GM21786 (cell line): ENCODE data around the gene TMEM236.

ENCODE experiments used
- ATAC-seq: cut with Tn5 transposase; IDR thresholded peaks from one replicate; pipeline ENCODE4 v1.9.1; 2021; ENCODE audit not compliant: unreplicated experiment

Gene TMEM236

DNA sequence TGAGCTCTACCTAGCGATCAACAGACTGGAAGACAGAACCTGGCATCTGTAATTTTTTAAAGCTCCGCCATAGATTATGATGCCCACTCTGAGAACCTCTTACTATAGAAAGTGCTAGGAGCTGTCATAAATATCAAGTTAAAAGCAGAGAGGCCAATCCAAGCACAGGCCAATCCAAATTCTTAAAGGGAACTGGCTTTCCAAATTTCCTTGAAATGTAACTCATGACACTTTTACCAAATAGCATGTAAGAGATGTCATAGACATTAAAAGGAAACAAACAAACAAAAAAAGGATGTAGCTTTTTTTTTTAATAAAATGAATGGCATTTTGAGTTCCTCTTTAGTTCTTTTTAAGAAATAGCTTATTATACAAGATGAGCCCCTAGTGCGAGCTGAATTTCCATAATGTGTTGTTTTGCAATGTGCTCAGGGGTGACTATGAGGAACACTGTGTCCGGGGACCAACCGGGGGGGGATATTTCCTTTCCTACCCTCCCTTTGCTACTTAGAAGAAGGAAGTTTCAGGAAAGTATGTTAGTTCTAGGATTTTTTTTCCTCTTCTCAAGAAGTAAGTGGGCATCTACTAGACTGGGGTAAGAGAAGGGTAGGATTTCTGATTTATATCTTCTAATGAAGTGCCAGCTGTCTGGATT, 33.4 kb downstream of the TMEM236 start:
- no peak for ATAC-seq

DNA sequence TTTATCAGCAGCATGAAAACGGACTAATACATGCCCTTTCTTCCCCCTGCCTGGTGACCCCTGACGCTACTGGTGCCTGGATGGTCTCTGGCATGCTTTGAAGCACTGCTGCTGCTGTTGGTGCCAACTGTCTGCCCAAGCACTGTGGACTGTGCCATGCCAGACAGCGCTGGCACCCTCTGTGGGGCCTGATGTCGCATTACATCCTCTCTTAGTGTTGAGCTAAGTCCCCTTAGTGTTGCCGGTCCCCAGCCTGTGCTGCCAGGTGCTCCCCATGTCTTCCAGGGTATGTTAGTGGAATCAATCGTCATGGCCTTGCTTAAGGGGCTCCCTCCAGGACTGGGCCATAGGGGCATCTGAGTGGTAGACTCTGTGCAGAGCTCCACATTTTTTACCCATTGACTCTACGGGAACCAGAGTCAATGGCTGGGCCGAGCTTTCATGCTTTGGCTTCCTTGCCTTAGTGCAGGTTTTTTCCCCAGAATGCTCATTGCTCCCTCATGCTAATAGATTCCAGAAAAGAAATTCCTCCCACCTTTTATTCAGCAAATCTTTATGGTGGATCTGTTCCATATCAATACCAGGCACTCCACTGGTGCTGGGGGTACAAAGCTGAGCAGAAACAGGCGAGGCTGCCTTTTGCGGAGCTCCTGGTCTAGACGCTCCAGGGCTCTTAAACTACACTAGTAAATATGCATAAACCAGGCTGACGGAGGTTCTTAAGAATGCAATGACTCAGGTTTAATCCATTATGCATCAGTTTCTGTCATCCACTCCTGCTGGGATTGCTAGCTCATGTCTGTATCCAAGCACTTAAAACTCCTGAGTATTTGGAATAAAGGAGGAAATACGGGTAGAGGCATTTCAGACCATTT, 35.3 kb downstream of the TMEM236 start:
- no peak for ATAC-seq

DNA sequence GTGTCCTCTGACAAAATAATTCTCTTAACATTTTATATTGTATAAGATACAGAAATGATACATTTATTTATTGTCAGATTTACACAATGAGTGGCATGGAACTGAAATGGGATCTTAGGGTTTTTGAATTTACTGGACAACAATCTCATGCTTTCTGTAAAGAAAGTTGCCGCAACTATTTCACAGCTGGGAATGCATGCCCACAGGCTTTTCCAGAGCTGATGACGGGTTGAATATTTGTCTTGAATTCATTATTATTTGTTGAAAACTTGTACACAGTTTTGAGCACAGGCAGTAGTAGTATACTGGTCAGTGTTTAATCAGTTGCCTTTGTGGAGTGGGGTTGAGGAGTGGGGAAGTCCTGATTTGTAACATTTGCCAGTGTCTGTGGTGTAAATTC, 36.6 kb downstream of the TMEM236 start:
- ATAC-seq: no peak

DNA sequence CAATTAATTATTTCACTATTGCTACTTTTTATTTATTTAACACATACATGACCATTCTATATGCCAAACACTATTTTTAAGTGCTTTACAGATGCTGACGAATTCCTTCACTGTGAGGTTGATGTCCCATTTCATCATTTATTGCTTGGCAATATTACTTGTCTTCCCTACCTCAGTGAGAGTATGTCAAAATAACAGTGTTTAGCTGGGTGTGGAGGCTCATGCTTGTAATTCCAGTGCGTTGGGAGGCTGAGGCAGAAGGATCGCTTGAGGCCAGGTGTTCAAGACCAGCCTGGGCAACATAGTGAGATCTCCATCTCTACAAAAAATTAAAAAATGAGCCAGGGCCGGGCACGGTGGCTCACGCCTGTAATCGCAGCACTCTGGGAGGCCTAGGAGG, 37.4 kb downstream of the TMEM236 start:
- no peak for ATAC-seq

DNA sequence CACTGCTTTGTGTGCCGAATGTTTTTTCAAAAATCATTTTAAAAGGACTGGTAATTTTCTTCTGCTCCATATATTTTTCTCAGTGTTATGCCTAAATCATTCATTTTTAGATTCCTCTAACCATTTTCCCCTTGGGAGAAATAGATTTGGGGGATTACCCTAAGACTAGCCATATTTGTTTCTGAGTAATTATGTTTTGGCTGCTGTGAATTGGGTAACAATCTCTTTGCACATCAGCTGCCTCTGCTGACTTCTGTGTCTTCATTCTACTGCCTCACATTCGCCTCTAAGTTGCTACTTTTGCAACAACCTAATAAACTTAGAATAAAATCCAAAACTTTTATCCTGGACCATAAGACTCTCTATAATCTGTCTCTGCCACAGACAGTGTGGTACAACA, 38.6 kb downstream of the TMEM236 start:
- ATAC-seq: no peak

DNA sequence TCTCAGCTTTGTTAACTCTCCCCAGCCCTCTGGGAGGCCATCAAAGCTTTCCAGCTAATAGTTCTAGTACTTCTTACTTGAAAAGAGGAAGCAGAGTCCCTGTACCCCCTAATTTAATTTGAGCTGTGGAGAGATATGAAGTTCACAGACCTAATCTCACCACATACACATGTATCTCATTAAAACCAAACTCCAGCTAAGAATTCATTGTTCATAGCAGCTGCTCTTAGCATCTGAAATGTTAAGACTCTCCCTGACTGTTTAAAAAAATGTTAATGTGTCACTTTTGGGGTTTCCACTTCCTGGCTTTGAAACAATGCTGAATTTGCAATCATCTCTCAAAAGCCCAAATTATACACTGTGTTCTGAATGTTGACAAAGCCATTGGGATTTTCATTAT, 41.0 kb downstream of the TMEM236 start:
- no peak for ATAC-seq

DNA sequence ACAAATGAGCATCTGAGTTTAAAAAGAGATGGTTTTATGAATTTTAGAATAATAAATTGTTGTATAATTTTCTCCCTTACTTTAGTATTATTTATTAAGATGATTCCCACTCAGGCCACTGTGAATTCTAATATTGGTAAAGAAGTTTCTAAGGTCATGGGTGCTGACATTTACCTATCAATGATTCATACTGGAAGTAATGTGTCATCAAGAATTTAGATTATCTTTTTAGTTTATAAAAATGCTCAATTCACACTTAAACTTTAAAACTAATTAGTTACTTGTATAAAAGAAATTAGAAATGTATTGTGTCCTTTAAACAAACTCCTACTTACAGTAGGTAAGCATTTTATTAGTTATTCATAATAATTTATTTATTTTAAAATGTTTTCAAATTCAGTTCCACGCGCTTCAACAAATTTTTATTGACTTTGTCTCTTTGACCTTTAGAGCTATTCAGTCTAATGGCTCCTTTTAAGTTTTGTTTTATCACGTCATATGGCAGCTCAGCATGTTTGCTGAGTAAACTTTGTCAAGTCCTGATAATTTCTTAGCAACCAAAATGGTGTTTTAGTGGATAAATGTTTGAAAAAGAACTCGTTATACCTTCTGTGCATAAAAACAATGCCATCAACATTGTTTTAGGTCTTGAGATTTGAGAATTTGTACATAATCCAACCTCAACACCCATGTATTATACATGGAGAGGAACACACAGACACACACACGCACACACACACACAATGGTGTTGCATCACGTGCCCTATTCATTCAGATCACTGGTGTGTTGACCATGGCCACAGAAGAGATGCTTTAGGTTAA, 42.0 kb downstream of the TMEM236 start:
- ATAC-seq: no peak

DNA sequence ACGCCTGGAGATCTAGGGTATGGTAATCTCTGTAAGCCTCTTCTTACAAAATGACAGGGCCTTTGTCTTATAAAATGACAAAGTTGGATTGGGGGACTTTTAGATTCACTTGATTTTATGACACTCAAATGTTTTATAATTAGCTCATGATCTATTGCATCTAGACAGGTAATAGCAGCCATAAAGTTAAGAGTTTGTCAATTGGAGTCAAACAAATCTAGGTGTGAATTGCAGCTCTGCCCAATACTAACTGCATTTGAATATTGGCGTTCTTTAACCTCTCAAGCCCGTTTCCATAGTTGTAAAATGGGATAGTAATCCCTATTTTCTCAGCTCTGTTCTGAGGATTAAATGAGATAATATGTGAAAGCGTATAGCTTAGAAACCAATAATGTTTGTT, 43.1 kb downstream of the TMEM236 start:
- ATAC-seq: no peak

DNA sequence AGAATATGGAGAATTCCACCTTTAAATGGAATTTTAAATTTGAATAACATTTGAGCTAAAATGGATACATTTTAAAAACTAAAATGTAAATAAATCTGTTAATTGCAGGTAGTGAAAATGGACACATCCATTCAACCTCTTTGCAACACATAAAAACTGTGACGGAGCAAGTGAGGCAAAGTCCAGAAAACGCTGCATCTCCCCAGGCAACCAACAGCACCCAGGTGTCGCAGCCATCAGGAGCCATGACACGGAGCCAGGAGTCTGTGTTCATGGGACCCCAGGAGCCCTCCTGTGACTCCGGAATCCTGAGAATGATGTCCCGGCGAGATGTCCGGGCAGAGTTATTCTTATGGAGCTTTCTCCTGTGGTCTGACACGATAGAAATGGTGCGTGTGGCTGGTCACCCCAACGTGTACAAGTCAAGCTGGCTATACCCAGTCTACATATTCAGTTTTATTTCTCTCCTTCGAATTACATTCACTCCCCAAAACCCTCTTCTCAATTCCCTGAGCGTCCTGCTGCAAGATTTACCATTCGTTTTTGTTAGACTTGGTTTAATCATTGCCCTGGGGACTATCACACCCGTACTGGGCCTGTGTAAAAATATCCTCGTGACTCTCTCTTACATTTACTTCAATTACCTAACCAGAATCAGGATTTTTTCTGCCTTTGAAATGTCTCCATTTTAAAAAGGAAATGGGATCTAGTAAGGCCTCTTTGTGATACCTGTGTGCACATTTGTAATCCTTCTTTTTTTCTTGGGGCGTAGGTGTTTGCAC, 44.0 kb downstream of the TMEM236 start:
- ATAC-seq: no peak

DNA sequence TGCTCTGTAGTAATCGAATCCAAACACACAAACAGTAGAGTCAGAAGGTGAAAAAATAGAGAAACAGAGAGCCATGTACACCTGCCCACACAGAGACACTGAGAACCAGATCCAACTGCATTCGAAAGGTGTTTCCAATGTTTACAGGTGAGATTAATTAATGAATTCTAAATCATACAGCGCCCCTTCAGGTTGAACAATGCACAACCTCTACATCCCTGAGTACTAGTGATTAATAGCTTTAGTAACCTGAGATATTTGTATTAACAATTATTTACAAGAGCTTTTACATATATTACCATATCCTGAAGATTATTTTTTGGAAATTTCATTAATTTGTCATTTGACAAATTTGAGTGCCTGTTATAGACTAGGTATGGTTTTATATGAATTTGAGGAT, 49.5 kb downstream of the TMEM236 start:
- no peak for ATAC-seq

DNA sequence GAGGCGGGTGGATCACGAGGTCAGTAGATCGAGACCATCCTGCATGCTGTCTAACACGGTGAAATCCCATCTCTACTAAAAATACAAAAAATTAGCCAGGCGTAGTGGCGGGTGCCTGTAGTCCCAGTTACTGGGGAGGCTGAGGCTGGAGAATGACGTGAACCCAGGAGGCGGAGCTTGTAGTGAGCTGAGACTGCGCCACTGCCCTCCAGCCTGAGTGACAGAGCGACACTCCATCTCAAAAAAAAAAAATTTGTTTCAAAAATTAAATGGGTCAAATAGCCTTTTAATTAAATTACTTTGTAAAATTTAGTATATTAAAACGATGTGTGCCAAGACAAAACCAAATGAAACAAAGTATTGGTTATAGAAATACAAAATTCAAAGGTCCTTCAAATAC, 50.3 kb downstream of the TMEM236 start:
- ATAC-seq: no peak

DNA sequence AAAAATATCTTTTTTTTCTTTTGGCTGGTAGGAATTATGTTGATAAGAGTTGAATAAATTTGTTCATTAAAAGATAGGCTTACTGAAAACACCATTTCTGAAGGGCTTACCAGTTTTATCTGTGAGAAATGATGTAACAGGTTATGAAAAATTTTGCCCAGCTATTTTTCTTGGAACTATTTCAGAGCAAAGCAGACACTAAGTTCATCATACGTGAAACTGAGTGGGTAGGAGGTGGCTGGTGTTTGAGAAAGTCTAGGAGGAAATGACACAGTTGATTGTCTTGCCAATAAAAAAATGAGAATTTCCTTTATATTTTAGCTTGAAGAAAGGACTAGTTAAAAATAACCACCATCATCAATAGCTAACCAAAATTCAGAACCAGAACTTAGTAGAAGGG, 51.0 kb downstream of the TMEM236 start:
- ATAC-seq: no peak

DNA sequence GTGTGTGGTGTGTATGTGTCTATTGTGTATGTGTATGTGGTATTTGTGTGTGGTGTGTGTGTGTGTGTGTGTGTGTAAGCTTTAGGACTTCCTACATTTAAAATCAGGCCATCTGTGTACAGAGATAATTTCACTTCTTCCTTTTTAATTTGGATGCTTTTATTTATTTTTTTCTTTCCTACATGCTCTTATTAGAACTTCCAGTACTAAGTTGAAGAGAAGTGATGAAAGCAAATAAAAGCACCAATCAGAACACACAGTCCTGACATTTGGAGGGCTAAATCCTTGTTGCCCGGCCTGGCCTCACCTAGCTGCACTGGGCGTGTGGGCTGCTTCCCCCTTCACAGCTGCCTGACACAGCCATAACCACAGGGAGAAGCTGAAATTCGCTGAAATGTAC, 53.3 kb downstream of the TMEM236 start:
- ATAC-seq: no peak

DNA sequence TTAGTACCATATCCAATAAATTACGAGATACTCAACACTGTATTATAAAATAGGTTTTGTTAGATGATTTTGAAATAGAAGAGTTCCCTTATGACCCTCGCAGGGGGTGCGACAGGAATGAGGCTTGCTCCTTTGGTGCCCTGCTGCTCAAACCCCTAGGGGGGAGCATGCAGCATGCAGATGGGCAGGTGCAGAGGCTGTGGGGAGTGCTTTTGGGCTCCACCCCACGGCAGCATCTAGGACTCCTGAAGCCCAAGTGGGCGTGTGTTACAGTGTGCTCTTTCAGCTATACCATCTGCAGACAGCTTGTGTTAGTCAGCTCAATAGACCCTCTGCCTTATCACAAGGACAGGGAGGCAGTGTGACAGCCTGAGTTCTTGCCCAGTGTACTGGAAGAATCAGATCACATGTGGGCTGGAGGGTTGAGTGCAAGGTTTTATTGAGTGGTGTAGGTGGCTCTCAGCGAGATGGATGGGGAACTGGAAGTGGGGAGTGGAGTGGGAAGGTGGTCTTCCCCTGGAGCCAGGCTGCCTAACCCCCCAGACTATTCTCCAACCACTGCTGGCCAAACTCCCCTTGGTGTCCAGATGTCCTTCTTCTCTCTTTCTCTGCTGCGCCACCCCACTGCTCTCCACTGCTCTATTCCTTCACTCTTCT, 54.0 kb downstream of the TMEM236 start:
- no peak for ATAC-seq

DNA sequence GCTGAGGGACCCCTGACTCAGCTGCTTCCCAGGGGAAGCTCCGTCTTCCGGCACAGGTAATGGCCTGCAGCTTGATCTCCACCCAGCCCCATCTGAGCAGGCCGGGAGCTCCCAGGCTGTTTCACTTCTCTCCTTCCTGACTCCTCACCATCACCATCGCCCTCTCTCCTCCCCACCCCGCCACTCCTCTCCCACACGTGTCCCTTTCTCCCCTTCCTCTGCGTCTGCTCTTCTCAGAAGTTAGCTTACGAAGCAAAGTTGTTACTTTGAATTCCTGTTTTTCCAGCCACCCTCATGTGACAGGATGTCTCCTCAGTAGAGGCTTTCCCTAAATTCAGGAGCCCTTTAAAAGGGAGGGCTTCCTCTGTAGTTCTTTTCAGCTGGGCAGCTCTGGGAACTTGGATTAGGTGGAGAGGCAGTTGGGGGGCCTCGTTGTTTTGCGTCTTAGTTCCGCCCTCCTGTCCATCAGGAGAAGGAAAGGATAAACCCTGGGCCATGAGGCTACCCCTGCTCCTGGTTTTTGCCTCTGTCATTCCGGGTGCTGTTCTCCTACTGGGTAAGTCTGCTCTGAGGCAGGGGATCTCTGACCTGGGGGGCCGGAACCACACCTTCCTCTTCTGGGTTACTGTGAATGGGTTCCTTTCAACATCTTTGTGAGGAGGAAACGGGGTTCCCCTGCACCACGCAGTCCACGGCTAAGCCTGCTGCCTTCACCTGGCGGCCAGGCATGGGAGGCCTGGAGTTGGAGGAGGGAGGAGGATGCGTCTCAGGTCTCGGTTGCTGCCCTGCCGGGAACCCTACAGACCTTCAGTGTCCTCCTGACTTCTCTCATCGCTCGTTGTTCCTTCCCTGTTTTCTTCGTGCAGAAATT, 57.2 kb downstream of the TMEM236 start, which contains the start of gene MRC1:
TSS of gene MRC1 (plus strand) at position 378 of the 871 bp plus-strand sequence. CDS start at position 496, 118 bp downstream.
- ATAC-seq: no peak

DNA sequence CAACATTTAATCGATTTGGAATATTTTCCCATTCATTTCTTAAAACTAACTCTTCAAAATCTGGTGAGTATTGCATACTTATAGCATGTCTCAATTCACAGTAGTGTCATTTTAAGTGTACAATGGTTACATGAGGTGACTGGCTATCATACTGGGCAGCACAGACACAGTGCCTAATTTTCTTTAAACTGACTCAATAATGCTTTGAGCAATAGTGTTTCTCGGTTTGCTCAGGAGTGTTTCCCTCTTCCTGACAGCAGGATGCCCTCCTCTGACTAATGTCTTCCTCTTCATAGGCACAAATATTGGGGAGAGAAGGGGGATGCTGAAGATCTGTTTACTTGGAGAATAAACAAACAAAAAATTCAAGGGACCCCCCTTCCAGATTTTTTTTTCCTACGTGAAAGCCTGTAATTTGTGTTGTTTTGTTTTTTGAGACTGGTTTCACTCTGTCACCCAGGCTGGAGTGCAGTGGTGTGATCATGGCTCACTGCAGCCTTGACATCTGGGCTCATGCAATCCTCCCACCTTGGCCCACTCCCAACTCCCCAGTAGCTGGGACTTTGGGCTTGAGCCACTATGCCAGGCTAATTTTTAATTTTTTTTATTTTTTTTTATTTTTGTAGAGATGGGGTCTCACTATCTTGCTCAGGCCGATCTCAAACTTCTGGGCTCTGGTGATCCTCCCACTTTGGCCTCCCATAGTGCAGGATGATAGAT, 59.3 kb downstream of the TMEM236 start:
- no peak for ATAC-seq

DNA sequence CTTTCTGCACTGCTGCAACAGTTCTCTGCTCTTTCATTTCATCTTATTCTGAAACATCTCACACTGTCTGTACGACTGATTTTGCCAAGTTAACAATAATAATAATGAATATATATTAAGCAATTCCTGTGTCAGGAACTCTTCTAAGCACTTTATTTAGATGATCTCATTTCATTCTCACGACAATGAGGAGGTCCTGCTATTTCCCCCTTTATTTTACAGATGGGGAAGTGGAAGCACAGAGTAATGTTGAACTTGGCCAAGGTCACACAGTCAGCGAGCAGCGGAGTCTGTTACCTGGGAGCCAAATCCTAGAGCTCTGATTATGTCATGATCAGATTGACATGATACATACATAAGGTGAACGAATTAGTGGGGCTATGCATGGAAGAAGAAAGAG, 63.0 kb downstream of the TMEM236 start:
- no peak for ATAC-seq

DNA sequence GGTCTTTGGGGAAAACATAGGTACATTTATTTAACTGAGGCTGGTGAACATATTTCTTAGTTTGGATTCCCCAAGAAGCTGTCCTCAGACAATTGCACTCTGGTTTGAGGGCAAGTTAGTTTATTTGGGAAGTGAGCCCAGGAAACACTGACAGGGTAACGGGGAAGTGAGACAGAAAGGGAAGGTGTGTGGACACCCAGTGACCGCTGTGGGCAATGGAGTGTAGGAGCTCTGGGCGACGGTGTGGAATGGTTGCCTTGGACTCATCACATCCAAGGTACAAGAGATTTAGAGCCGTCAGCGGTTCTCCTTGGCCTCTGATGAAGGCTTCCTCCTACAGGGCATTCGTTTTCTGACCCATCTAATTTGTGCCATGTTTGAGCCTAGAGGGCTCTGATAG, 64.2 kb downstream of the TMEM236 start:
- ATAC-seq: no peak

DNA sequence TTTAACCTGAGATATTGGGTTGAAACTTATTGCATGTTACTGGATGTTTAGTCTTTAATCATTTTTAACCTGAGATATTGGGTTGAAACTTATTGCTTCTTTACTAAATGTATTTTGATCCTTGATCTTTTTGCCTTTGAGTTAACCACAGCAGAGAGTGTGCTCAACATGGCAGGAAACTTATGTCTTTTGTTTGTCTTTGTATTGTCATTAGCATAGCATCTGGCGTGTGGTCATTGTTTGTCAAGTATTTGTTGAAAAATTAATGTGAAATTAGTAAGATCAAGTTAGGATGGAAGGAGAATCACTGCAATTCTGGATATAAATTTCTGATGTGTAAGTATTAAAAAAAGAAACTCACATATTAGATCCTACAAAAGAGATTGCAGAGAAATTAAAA, 65.3 kb downstream of the TMEM236 start:
- no peak for ATAC-seq
